GM21423 (cell line): ENCODE data around the gene RGPD4.
"Not testable (repeated sequence)": the region's sequence is repeated elsewhere in the genome, so short reads cannot be mapped to it uniquely, and the experiment has no call there.

Experiments
- ATAC-seq: cut with Tn5 transposase; IDR thresholded peaks from one replicate; pipeline ENCODE4 v1.9.1; 2021; ENCODE audit warnings: mild to moderate bottlenecking, moderate library complexity; ENCODE audit not compliant: unreplicated experiment

The RGPD4 gene

DNA sequence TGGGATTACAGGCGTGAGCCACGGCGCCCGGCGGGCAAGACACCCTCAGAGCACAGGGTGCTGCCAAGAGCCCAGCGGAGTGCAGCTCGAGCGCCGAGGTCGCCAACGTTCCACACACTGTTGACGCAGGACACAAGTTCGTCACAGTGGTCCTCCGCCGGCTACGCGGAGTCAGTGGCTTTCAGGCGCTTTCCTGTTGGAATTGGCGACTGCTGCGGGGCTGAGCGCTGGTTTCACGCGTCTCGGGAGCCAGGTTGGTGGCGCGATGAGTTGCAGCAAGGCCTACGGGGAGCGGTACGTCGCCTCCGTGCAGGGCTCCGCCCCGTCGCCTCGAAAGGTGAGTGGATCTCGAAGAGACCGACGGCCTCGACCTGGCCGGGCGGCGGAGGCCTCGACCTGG is at the start of gene RGPD4:
RGPD4 (plus strand) TSS at position 144 of the 400 bp plus-strand sequence; CDS start at position 266, 122 bp downstream.
- not testable (repeated sequence) for ATAC-seq

DNA sequence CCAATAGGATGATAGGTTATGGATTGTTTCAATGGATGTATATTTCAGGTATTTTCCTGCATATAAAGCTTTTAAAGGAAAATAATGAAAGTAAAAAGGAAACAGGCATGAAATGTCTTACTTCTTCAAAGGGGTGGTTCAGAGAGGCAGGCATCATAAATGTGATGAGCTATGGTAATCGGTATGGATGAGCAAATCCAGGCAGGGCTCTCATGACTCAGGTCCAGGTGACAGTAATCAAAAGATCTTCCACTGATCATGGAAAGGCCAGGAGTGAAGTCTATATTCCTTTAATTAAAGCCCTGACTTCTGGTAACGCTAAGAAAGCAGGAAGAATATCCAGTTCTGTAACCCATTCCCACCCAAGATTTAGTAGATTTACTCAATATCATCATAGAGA is 48.7 kb upstream of the RGPD4 start:
- ATAC-seq = no peak

DNA sequence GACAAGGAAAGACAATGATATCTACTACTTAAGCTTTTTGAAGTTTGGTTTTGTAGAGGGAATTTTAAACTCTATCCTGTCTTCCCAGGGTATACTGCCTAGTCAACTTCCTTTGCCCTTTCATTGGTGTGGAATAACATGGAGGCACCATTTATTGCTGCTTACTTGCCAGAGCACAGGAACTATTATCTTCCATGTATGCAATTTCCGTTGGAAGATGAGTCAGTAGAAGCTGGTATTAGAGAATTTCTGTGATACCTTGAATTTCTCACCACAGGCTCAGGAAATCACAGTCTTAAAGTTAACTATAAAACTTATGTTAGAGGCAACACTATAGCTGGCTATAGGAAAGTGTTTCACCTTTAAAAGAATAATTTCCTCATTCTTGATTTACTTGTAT is 40.9 kb upstream of the RGPD4 start:
- no peak for ATAC-seq

DNA sequence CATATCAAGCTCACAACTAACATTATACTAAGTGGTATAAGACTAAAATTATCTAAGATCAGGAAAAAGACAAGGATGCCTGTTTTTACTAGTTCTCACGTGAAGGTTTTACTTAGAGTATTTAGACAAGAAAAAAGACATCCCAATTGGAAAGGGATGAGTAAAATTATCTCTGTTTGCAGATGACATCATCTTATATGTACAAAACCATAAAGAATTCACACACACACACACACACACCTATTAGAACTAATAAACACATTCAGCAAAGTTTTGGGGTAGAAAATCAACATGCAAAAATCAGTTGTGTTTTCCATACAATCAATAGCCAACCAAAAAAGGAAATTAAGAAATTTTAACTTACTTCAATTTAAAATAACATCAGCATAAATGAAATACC is 35.9 kb upstream of the RGPD4 start:
- ATAC-seq = no peak

DNA sequence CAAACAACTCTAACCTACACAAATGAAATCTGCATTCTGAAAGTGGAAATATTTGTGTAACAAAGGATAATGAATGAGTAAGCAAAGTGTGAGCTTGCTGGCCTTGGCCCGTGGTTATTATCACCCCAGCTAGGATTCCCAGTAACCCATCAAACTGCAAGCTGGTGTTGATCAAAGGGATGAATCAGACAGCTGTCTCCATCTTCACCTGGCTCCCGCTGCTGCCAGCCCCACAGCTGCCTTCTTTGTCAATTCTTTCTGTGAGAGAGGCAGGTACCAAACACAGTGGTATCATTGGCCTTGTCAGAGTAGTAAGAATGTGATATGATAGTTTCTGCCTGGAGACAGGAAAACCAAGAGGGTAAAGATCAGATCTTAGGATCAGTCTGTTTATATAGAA is 25.2 kb upstream of the RGPD4 start:
- no peak for ATAC-seq

DNA sequence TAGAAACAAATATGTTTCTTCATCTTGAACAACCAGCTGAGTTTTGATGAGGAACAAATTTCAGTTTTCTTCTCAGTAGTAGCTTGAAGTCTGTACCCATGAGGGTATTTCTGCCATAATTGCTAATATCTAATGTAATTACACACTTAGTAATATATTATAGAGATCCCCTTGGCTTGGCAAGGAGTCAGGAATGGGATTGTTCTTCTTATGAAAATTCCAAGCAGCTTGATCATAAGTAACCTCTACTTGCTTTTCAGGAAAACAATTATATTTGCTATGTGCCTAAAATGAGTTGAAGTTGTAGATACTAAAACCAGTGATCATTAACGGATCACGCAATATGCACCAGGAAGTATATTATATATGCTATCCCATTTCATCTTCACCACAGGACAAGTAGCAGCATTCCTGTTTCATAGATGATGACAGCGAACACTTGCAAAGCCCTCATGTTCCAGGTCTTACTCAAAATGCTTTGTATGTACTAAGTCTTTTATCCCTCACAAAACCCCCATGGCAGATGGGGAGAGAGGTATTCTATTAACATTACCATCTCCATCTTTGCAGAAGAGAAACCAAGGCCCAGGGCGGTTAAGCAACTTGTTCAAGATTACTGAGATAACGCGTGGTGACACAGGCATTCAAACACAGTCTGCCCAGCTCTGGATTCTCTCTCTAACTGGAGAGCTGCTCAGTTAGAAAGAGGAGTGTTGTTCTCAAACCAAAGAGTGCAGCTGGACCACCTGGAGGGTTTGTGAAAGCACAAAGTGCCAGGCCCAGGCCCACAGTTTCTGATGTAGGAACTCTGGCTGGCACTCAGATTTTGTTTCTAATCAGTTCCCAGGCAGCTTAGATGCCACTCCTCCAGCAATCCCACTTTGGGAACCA is 21.8 kb upstream of the RGPD4 start:
- no peak for ATAC-seq

DNA sequence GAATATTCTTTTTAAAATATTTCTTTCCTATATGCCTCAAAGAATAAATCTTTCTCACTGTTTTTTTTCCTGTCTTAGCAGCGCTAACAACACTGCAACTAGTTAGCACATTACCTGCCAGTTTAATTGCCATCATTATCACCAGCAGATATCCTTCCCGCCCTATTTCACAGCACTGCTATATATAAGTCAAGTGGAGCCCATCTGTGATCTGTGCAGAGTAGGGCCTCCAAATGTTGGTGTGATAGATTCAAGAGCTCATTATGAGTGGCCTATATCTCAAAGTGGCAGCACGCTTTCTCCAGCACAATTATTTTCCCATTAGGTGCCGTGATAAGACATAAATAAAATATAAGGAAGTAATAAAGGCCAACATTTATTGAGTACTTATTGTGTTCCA is 19.8 kb upstream of the RGPD4 start:
- no peak for ATAC-seq

DNA sequence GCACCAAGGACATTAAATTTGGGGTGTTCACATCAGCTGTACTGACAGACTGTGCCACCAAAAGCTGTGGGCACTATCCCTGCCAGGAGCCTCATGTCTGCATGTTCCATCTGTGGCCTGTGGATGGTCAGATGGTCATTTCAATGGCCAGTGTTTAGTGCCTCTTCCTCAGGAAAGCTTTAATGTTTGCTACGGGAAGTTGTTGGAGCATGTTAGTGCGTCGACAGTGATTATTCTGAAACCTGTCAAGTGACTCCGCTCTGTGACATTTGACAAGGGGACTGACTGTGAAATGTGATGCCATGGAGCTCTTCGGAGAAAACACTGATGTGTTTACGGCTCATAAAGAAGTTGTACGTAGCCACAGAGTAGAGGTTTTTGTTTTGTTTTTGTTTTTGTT is 18.7 kb upstream of the RGPD4 start:
- no peak for ATAC-seq

DNA sequence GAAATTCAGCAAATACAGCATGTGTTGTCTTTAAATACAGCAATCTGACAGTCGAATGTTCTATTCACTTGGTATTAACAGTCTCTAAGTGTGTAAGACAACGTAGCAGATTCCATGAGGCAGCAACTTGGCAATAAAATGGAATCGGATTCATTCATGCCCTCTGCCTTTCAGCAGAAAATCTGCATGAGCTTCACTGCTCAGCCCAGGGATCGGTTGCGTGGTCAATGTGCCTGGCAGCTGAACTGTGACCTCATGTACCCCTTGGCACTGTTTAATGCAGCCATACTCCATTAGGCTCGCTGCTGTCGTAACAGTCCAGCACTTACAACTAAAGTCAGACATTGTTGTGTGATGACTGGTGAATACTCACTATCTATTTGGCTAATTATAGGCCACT is 17.7 kb upstream of the RGPD4 start:
- no peak for ATAC-seq

DNA sequence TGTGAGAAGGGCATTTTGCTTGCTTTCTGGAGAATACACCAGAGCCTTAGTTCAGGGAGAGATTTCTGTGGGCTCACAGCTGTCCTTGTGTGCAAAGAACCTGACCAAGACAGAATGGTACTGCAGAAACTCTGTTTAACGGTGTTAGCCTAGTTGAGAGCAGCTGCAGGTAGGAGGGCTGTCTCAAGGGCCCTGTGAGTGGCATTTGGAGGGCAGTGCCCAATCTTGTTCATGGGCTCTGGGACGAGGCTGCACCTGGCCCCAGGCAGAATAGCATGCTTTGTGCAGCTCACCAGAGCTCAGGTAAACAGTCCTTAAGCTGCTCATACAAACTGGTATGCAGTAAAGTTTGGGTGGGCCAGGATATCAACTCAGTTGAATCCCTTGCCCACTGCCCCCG is 16.9 kb upstream of the RGPD4 start:
- ATAC-seq = no peak

DNA sequence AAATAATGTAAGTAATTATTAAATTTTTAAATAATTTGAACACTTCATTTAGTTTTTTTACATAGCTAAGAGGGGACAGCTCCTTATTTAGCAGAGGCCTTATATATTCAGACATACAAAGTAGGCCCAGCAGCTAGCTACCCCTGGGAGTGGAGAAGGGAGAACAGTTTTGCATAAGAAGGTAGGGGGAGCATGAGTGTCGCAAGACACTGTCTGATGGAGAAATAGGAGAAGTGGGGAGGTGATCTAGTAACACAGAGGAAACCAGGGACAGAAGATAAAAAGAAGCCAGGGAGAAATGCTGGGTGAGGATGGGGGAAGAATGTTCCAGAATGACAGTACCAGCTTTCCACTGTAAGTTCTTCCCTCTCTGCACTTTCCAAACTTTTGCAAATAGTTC is 16.0 kb upstream of the RGPD4 start:
- ATAC-seq = no peak

DNA sequence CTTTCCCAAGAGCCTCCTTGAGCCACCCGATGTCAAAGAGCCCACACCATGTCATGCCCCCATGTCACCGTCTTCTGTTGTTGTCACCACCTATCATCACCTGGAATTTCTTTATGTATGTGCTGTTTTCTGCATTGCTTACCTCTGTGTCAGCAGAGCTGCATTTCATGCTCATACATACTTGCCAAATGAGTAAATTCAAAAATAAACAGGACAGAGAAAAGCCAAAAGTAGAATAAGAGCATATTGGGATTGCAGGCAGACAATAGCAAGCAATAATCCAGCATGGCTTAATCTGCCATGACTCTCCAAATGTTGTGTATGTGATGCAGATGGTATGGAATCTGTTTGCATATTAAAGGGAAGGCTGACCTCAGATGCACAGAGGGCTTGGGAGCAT is 15.3 kb upstream of the RGPD4 start:
- no peak for ATAC-seq

DNA sequence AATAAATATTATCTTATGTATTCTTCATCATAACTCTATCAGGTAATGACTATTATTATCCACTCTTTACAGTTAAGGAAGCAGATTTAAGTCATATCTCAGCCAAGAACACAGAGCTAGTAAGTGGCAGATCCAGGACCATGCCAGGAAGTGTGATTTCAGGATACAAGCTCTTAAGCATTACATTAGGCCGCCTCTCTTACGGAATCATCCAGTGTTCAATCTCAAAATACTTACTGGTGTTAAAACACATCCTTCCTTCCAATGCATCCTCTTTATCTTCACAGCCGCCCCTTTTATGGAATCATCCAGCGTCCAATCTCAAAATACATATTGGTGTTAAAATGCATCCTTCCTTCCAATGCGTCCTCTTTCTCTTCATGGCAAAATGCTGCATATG is 14.7 kb upstream of the RGPD4 start:
- ATAC-seq = no peak

DNA sequence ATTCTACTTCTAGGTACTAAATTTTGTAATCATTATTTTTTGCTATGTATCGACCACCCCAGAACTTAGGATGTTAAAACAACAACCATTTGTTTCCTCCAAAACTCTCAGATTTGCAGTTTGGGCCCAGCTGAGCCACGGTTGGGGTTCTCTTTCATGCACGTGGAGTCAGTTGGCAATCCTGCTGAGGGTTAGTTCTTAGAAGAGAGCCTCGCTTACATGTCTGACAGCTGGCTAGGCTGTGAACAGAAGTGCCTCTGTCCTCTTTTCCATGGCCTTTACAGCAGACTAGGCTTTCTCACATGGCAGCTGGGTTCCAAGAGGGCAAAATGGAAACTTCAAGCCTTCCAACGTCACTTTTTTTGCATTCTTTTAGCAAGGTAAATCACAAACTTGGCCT is 9.3 kb upstream of the RGPD4 start:
- ATAC-seq = no peak

DNA sequence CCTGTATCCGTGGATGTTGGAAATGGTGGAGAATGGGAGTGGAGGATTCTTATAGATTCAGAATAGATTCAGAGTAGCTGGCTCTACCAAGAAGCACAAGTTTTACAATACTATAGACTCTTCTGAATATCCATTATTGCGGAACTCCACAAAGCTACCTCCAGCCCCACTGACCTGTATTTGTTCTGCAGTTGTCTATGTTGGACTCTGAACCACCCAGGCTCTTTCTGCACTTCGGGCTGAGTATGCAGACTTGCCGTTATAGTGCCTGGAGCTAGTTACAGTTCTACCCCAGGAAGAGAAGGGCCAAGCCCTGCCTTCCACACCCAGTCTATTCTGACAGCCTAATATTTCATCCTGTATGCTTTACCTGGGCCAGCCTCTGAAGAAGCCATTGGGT is 4.4 kb upstream of the RGPD4 start:
- ATAC-seq = no peak

DNA sequence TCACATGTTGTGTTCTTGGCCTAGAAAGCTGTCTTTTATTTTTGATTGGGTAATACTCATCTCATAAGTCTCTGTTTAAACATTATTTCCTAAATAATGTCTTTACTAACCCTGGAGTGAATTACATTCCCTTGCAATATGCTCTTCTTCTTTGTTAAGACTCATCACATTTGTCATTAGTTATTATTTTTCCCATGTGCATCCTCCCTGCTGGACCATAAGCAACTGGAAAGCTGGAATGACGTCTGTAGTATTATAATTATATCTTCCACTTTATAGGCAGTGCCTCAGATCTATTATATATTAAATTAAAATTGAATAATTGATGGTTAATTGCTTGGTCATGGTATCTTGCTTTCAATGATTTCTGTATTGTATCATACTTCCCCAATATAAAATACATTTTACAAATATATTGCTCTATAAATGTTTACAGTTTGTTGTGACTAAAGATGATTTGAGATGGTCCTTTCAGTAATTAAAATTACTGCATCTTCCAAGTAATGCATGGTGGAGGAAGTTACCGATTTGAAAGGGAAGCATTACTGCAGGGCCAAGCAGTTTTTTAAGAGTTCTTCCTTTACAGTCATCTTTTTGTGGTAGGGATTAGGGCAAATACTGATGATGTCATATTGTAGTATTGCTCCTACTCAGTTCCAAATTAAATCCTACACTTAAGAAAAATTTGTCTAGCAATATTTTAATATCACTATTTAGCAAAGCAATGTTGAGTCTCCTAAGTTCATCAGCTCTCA is 2.1 kb upstream of the RGPD4 start:
- no peak for ATAC-seq

DNA sequence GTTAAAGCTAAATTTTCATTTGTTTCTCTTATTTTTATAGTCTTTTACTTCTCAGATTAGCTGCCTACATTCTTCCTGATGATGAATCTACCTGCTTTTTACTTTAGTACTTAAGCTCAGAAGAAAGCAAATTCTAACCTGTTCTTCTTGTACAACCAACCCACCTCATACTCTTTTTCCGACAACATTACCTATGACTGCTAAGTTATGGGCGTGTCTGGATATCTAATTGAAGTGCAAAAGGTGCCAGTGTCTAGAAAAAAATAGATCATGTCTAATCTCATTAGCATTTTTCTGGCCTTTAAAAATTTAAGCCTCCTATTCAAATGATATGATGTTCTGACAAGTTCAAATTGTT is 1.5 kb upstream of the RGPD4 start:
- no peak for ATAC-seq

DNA sequence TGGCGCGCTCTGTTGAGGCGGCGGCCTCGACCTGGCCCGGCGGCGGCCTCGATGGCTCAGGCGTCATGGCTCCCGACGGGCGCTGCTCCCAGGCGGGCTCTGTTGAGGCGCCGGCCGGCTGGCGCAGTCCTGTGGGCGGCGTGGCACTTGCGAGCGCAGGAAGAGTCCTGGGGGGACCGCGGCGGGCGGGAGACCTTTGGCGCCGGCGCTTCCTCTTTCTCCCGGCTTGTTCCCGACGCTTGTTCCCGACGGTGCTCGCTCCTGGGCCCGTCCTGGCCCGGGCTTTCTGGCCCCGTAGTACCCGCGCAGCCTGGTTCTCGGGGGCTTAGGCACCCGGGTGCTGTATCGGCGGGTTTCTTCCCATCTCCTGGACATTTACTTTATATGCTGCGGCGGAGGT is 2.8 kb downstream of the RGPD4 start:
- ATAC-seq = not testable (repeated sequence)

DNA sequence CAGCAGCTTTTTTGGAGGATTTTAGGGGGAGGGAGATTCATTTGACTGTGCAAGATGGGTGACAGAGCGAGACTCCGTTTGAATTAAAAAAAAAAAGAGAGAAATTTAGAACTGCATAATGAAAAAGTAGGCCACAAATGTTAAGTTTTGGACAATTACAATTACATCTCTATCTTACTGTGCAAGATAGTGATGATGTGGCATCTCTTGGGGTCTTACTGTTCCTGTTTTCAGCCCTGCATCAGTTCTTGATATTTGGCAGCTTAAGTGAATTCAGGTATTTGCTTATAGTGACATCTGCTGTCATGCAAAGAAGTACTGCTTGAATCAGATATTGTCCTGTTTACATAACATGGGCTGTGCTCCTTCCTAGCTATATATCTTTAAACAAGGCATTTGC is 6.5 kb downstream of the RGPD4 start:
- ATAC-seq = not testable (repeated sequence)

DNA sequence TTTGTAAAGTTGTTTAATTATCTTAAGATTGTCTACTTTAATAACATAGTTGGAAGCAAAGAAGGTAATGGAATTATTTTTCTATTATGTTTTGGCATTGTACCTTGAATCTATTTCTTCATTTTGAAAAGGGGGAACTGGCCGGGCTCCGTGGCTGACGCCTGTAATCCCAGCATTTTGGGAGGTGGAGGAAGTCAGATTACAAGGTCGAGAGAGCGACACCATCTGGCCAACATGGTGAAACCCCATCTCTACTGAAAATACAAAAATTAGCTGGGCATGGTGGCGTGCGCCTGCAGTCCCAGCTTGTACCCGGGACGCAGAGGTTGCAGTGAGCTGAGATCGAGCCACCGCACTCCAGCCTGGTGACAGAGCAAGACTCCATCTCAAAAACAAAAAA is 6.9 kb downstream of the RGPD4 start:
- ATAC-seq = not testable (repeated sequence)

DNA sequence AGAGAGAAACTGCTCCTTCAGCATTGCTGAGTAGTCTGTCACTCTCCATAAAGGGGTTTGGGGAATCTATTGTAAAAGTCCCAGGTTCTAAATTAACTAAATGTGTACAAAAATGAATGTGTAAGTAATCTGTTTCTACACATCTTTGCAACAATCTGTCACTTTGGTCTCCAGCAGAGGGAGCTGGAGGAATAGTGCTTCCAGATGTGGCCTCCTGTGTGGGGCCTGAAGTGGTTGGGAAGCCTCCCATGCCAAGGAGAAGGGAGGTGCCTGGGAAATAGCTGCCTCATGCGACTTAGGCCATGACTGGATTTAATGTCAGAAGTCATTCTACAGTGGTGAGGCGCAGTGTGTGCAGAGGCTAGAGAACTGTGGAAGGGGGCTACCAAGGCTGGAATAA is 89.4 kb downstream of the RGPD4 start:
- not testable (repeated sequence) for ATAC-seq

DNA sequence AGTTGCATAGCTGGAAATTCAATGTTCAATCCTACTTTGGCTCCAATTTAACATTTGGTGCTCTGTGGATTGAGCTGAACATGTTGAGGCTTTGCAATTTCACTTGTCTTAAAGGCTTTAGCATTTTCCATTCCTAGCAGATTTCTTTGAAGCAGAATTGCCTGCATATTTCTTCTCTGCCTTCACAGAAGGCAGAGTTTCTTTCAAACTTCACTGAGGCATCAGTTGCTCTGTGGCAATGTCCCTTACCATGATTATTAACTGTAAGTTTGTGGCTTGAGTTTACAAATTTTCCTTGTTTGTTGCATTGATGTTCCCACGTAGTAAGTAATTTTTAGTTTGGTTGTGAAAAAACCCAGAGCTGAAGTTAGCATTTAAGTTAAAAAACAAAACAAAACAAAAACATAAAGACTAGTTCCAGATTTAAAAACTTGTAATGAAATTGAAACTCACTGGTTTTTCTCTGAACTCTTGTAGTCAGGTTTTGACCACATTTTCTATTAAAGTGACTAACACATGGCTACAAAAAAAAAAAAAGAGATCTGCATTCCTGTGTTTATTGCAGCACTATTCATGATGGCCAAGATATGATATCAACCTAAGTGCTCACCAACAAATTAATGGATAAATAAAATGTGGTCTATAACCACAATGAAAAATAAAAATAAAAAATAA is 90.1 kb downstream of the RGPD4 start:
- peak; percentile 49 for ATAC-seq
